ENCODE measurements around the gene ENPP1. TPM values are rescaled to one million over a fixed set of nuclear protein-coding genes. Genes with fewer than 3 reads are reported as not detected.

Gene ENPP1
- total RNA-seq, 1 experiment from 2014 or later: 29.7 TPM

DNA sequence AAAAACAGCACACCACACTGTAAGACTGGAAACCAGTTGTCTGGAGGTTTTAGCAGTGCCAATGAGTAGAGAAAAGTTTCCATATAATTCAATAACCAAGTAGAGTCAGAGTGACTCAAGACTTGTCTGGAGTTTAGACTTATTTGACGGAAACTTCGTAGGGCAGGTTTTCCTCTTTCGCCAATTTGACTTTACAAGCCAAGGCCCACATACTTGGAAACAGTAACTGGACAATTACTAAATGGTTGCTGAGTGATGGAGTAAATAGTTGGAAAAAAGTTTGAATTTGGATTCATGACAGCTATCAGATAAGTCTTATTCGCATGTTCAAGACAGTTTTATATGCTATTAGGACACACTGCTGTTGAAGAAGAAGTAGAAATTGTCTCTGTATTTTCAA, 48.9 kb upstream of the ENPP1 start (continued):
- TF ChIP-seq, protein P1, sequence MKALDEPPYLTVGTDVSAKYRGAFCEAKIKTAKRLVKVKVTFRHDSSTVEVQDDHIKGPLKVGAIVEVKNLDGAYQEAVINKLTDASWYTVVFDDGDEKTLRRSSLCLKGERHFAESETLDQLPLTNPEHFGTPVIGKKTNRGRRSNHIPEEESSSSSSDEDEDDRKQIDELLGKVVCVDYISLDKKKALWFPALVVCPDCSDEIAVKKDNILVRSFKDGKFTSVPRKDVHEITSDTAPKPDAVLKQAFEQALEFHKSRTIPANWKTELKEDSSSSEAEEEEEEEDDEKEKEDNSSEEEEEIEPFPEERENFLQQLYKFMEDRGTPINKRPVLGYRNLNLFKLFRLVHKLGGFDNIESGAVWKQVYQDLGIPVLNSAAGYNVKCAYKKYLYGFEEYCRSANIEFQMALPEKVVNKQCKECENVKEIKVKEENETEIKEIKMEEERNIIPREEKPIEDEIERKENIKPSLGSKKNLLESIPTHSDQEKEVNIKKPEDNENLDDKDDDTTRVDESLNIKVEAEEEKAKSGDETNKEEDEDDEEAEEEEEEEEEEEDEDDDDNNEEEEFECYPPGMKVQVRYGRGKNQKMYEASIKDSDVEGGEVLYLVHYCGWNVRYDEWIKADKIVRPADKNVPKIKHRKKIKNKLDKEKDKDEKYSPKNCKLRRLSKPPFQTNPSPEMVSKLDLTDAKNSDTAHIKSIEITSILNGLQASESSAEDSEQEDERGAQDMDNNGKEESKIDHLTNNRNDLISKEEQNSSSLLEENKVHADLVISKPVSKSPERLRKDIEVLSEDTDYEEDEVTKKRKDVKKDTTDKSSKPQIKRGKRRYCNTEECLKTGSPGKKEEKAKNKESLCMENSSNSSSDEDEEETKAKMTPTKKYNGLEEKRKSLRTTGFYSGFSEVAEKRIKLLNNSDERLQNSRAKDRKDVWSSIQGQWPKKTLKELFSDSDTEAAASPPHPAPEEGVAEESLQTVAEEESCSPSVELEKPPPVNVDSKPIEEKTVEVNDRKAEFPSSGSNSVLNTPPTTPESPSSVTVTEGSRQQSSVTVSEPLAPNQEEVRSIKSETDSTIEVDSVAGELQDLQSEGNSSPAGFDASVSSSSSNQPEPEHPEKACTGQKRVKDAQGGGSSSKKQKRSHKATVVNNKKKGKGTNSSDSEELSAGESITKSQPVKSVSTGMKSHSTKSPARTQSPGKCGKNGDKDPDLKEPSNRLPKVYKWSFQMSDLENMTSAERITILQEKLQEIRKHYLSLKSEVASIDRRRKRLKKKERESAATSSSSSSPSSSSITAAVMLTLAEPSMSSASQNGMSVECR (CRISPR knock-in tag; IDR thresholded peaks at IDR 0.05; ENCODE audit: borderline replicate concordance): no peak
- TF ChIP-seq E2F5 (CRISPR knock-in tag; IDR thresholded peaks at IDR 0.05): no peak

GRCh38 chr6:131761060-131761761, 46.6 kb upstream of the ENPP1 start:
- CTCF ChIA-PET: no interaction called here
- no peak overlapping the region for H3K27ac Mint-ChIP-seq
- H3K27me3 Mint-ChIP-seq (ENCODE audit: low read depth): peaks cover 23% of the 10 kb centered on the region
- ATAC-seq (no peak), DNase-seq (ENCODE audit: low spot score) (no peak)
- no peaks in the 10 kb centered on the region for H3K4me1 Mint-ChIP-seq
- H3K4me3 Mint-ChIP-seq: no peak overlapping the region
- H3K9me3 Mint-ChIP-seq: no peaks in the 10 kb centered on the region
- TF ChIP-seq NR3C1 (CRISPR knock-in tag; conservative IDR thresholded peaks at IDR 0.05; ENCODE audit: low read depth) (no peak), NFE2L1 (CRISPR knock-in tag; IDR thresholded peaks at IDR 0.05) (no peak), SMAD3 (CRISPR knock-in tag; IDR thresholded peaks at IDR 0.05; ENCODE audit: borderline replicate concordance) (no peak), GRHL2 (CRISPR knock-in tag; IDR thresholded peaks at IDR 0.05; ENCODE audit: insufficient replicate concordance, severe bottlenecking) (no peak)
- POLR2A ChIA-PET: no interaction called here
- H3K36me3 Mint-ChIP-seq: no peaks in the 10 kb centered on the region

DNA sequence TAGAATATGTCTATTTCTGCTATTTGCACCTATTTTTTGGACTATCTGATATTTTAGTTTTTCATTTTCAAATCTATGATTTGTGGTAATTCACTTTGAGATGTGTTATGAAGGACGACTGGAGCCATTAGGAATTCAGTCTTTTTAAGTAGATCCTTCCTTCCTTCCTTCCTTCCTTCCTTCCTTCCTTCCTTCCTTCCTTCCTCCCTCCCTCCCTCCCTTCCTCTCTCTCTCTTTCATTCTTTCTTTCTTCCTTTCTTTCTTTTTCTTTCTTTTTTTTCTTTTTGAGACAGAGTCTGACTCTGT, 46.1 kb upstream of the ENPP1 start:
- DNase-seq (ENCODE audit: low spot score) (no peak), ATAC-seq (no peak)
- Mint-ChIP-seq H3K27ac (no peak overlapping the region), H3K4me1 (no peaks in the 10 kb centered on the region), H3K4me3 (no peak overlapping the region), H3K9me3 (no peaks in the 10 kb centered on the region), H3K27me3 (ENCODE audit: low read depth) (peaks cover 19% of the 10 kb centered on the region), H3K36me3 (no peaks in the 10 kb centered on the region)
- ChIA-PET CTCF (no interaction called here), POLR2A (no interaction called here)
- TF ChIP-seq ZNF416 (CRISPR knock-in tag; IDR thresholded peaks at IDR 0.05): no peak
- TF ChIP-seq OVOL2 (CRISPR knock-in tag; IDR thresholded peaks at IDR 0.05; ENCODE audit: borderline replicate concordance): no peak
- TF ChIP-seq ELF4 (CRISPR knock-in tag; IDR thresholded peaks at IDR 0.05; ENCODE audit: low read depth): no peak
- TF ChIP-seq, protein P2, sequence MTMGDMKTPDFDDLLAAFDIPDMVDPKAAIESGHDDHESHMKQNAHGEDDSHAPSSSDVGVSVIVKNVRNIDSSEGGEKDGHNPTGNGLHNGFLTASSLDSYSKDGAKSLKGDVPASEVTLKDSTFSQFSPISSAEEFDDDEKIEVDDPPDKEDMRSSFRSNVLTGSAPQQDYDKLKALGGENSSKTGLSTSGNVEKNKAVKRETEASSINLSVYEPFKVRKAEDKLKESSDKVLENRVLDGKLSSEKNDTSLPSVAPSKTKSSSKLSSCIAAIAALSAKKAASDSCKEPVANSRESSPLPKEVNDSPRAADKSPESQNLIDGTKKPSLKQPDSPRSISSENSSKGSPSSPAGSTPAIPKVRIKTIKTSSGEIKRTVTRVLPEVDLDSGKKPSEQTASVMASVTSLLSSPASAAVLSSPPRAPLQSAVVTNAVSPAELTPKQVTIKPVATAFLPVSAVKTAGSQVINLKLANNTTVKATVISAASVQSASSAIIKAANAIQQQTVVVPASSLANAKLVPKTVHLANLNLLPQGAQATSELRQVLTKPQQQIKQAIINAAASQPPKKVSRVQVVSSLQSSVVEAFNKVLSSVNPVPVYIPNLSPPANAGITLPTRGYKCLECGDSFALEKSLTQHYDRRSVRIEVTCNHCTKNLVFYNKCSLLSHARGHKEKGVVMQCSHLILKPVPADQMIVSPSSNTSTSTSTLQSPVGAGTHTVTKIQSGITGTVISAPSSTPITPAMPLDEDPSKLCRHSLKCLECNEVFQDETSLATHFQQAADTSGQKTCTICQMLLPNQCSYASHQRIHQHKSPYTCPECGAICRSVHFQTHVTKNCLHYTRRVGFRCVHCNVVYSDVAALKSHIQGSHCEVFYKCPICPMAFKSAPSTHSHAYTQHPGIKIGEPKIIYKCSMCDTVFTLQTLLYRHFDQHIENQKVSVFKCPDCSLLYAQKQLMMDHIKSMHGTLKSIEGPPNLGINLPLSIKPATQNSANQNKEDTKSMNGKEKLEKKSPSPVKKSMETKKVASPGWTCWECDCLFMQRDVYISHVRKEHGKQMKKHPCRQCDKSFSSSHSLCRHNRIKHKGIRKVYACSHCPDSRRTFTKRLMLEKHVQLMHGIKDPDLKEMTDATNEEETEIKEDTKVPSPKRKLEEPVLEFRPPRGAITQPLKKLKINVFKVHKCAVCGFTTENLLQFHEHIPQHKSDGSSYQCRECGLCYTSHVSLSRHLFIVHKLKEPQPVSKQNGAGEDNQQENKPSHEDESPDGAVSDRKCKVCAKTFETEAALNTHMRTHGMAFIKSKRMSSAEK (CRISPR knock-in tag; IDR thresholded peaks at IDR 0.05; ENCODE audit: borderline replicate concordance): no peak
- TF ChIP-seq MYBL2 (CRISPR knock-in tag; IDR thresholded peaks at IDR 0.05): no peak
- no peak for TF ChIP-seq ZMAT4 (CRISPR knock-in tag; IDR thresholded peaks at IDR 0.05)
- no peak for TF ChIP-seq MXD4 (CRISPR knock-in tag; IDR thresholded peaks at IDR 0.05; ENCODE audit: borderline replicate concordance)
- TF ChIP-seq IRF2 (CRISPR knock-in tag; IDR thresholded peaks at IDR 0.05; ENCODE audit: borderline replicate concordance, low read depth): no peak
- no peak for TF ChIP-seq SMAD3 (CRISPR knock-in tag; IDR thresholded peaks at IDR 0.05; ENCODE audit: borderline replicate concordance)
- TF ChIP-seq ZNF232 (CRISPR knock-in tag; IDR thresholded peaks at IDR 0.05): no peak
- no peak for TF ChIP-seq TEAD4 (CRISPR knock-in tag; IDR thresholded peaks at IDR 0.05)
- TF ChIP-seq GRHL2 (CRISPR knock-in tag; IDR thresholded peaks at IDR 0.05; ENCODE audit: insufficient replicate concordance, severe bottlenecking): no peak
- no peak for TF ChIP-seq ETV6 (CRISPR knock-in tag; IDR thresholded peaks at IDR 0.05)
- no peak for TF ChIP-seq NFYB (CRISPR knock-in tag; conservative IDR thresholded peaks at IDR 0.05; ENCODE audit: low read depth)
- no peak for TF ChIP-seq NFE2L1 (CRISPR knock-in tag; IDR thresholded peaks at IDR 0.05)
- TF ChIP-seq E2F4 (CRISPR knock-in tag; IDR thresholded peaks at IDR 0.05; ENCODE audit: borderline replicate concordance, low read depth): no peak
- no peak for TF ChIP-seq KAT7 (CRISPR knock-in tag; IDR thresholded peaks at IDR 0.05; ENCODE audit: borderline replicate concordance)

Data from WTC11 (cell line).